NT2/D1 (cell line): Measurements from ENCODE around the gene CHRNA9.

Source experiments
- SUZ12 ChIP-seq: IDR thresholded peaks from 2 replicates; pipeline ENCODE4 v1.6.1; 2011; ENCODE audit not compliant: insufficient read length, insufficient read depth; ENCODE audit errors: extremely low read depth
- YY1 ChIP-seq: IDR thresholded peaks from 2 replicates; pipeline ENCODE4 v1.6.1; 2011; ENCODE audit not compliant: insufficient read length, insufficient read depth
- ZNF274 ChIP-seq: IDR thresholded peaks from 2 replicates; pipeline ENCODE4 v1.6.1; 2011; ENCODE audit warnings: mild to moderate bottlenecking, low read depth, low read length

DNA sequence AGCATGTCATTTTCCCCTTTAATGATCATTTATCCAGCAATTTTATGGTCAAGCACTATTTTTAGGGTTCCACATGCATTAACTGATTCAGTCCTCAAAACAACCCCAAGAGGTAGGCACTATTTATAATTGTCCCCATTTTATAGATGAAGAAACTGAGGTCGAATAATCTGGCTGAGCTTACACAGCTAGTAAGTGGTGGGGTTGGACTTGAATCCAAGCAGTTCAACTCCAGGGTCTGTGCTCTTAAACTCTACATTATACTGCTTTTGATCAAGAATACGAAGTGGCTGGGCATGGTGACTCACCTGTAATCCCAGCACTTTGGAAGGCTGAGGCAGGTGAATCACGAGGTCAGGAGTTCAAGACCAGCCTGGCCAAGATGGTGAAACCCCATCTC is 3.2 kb upstream of the CHRNA9 start:
- TF ChIP-seq ZNF274 (no peak), YY1 (no peak), SUZ12 (no peak)
